Vagina (tissue), 2 donors: Measurements from ENCODE around the gene RNASEL.

ENCODE experiments used
- POLR2A ChIP-seq, 2 donors: fragments of 450-650 bp; IDR thresholded peaks; one replicate each; pipeline ENCODE4 v1.6.1; 2017; ENCODE audit warnings: antibody characterized with exemption in 2 of 2, mild to moderate bottlenecking in 2 of 2, moderate library complexity in 2 of 2
- POLR2AphosphoS5 ChIP-seq, 2 donors: sonication (generic); formaldehyde crosslinking; IDR thresholded peaks; one replicate each; pipeline ENCODE4 v1.9.0; 2017; ENCODE audit warnings: antibody characterized with exemption in 2 of 2, mild to moderate bottlenecking in 2 of 2, low read depth in 1 of 2; ENCODE audit not compliant: insufficient read depth in 1 of 2
- TF ChIP-seq, protein P1 (sequence below), 3 experiments: fragments of 450-650 bp in 2 of 3; fragments of 200-600 bp in 1 of 3; sonication (generic) in 1 of 3; IDR thresholded peaks; one replicate each; pipeline ENCODE4 v1.5.1; 2017 to 2019; ENCODE audit warnings: antibody characterized with exemption in 3 of 3, mild to moderate bottlenecking in 2 of 3, moderate library complexity in 2 of 3

DNA sequence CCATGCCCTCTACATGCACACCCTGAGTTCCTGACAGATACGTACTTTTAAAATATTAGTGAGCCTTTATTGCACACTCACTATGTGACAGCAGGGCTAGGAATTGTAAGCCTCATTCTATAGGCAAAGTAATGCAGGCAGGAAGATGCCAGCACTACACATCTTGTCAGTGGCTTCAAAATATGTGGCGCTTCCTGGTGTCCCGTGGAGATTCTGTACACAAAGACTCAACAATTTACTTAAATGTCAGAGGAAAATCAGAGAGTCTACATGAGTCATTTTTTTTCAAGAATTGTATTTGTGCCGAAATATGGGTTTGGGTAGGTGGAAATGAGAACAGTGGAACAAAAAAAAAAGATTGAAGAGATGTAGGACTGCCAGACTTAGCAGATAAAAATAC, 27.6 kb downstream of the RNASEL start:
- TF ChIP-seq, protein P1, sequence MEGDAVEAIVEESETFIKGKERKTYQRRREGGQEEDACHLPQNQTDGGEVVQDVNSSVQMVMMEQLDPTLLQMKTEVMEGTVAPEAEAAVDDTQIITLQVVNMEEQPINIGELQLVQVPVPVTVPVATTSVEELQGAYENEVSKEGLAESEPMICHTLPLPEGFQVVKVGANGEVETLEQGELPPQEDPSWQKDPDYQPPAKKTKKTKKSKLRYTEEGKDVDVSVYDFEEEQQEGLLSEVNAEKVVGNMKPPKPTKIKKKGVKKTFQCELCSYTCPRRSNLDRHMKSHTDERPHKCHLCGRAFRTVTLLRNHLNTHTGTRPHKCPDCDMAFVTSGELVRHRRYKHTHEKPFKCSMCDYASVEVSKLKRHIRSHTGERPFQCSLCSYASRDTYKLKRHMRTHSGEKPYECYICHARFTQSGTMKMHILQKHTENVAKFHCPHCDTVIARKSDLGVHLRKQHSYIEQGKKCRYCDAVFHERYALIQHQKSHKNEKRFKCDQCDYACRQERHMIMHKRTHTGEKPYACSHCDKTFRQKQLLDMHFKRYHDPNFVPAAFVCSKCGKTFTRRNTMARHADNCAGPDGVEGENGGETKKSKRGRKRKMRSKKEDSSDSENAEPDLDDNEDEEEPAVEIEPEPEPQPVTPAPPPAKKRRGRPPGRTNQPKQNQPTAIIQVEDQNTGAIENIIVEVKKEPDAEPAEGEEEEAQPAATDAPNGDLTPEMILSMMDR (IDR thresholded peaks at IDR 0.05) = no peak
- TF ChIP-seq POLR2AphosphoS5 (IDR thresholded peaks at IDR 0.05; ENCODE audit: insufficient read depth in 1 of 2, low read depth in 1 of 2) = no peak
- no peak for TF ChIP-seq POLR2A (IDR thresholded peaks at IDR 0.05)
